AG09319 (cell line): Measurements from ENCODE around the gene UHRF2.

Experiments used
- DNase-seq: peaks from one replicate; pipeline ENCODE4 v3.0.0-alpha.2; 2010; ENCODE audit warnings: low read depth; ENCODE audit errors: extremely low read depth
- TF ChIP-seq, protein P1 (sequence below): IDR thresholded peaks from 2 replicates; pipeline ENCODE4 v1.5.1; 2011; ENCODE audit warnings: low read depth, mild to moderate bottlenecking, inconsistent platforms, low read length, moderate library complexity

The UHRF2 gene

DNA sequence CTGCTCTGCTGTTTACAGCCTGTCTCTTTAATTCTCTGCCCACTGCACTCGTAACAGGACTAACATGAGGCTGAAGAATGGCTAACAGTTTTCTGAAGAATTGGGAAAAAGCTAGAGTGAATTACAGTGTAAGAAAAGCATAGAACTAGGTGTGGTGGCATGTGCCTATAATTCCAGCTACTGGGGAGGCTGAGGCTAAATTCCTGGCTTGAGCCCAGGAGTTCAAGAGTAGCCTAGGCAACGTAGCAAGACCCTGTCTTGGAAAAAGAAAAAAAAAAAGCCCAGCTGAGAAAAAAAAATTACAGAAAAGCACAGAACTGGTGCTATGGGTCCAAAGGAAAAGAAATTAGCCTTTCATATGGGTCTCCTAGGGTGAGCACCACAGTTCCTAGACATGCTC lies 13.9 kb upstream of the UHRF2 start:
- TF ChIP-seq, protein P1, sequence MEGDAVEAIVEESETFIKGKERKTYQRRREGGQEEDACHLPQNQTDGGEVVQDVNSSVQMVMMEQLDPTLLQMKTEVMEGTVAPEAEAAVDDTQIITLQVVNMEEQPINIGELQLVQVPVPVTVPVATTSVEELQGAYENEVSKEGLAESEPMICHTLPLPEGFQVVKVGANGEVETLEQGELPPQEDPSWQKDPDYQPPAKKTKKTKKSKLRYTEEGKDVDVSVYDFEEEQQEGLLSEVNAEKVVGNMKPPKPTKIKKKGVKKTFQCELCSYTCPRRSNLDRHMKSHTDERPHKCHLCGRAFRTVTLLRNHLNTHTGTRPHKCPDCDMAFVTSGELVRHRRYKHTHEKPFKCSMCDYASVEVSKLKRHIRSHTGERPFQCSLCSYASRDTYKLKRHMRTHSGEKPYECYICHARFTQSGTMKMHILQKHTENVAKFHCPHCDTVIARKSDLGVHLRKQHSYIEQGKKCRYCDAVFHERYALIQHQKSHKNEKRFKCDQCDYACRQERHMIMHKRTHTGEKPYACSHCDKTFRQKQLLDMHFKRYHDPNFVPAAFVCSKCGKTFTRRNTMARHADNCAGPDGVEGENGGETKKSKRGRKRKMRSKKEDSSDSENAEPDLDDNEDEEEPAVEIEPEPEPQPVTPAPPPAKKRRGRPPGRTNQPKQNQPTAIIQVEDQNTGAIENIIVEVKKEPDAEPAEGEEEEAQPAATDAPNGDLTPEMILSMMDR, result no peak
- DNase-seq, result no peak

DNA sequence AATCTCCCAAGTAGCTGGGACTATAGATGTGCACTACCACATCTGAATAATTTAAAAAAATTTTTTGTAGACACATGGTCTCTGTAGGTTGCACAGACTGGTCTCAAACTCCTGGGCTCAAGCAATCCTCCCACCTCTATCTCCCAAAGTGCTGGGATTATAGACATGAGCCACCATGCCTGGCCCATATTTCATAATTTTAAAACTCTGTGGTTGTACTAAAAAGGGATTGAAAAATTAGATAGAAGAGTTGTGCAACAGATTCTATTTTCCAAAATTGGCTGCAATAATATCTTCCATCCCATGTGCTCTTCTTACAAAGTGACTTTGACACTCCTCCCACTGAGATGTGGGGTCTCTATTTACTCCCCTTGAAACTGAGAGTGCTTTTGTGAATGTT lies 7.6 kb upstream of the UHRF2 start:
- TF ChIP-seq, protein P1, result no peak

DNA sequence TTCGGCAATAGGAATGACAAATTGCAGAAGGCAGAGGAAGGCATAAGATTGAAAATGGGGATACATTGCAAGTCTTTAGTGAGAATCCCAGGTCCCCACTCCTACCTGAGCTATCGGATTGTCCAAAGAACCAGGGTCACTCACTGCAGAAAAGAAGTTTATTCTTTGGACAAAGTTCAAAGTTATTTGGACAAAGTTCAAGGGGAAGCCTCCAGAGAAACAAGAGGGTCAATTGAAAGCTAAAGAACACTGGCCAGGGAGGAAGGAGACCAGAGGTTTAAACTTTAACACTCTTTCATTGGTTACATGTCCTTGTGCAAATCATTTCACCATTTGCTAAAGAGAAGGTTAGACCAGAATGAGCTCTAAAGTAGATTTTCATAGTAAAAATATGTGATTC lies 5.2 kb upstream of the UHRF2 start:
- no peak for DNase-seq
- TF ChIP-seq, protein P1, result no peak

More for the DNA sequence above, 7.6 kb upstream of the UHRF2 start:
- no peak for DNase-seq

- DNase-seq, result no peak
- TF ChIP-seq, protein P1, result no peak
Observed at GRCh38 chr9:6408320-6408719, 4.7 kb upstream of the UHRF2 start.

DNA sequence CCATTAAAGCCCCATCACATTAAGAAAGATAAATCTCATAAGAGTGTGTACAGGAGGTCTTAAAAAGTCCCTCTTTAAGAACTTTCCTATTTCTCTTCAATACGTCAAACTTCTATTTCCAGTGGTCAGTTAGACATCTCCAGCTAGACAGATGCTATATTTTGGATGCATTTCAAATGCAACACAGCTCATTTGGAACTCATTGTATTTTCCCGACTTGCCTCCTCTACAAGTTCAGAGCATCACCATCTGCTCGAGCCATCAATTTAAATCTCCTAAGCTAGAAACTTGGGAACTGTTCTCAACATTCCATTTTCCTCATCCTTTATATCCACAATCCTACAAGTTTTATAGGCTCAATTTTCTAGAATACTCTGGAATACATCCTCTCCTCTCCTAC lies 3.2 kb upstream of the UHRF2 start:
- TF ChIP-seq, protein P1, result no peak
- DNase-seq, result no peak

GRCh38 chr9:6410633-6411032 lies 2.4 kb upstream of the UHRF2 start:
- DNase-seq, result no peak
- TF ChIP-seq, protein P1, result no peak

DNA sequence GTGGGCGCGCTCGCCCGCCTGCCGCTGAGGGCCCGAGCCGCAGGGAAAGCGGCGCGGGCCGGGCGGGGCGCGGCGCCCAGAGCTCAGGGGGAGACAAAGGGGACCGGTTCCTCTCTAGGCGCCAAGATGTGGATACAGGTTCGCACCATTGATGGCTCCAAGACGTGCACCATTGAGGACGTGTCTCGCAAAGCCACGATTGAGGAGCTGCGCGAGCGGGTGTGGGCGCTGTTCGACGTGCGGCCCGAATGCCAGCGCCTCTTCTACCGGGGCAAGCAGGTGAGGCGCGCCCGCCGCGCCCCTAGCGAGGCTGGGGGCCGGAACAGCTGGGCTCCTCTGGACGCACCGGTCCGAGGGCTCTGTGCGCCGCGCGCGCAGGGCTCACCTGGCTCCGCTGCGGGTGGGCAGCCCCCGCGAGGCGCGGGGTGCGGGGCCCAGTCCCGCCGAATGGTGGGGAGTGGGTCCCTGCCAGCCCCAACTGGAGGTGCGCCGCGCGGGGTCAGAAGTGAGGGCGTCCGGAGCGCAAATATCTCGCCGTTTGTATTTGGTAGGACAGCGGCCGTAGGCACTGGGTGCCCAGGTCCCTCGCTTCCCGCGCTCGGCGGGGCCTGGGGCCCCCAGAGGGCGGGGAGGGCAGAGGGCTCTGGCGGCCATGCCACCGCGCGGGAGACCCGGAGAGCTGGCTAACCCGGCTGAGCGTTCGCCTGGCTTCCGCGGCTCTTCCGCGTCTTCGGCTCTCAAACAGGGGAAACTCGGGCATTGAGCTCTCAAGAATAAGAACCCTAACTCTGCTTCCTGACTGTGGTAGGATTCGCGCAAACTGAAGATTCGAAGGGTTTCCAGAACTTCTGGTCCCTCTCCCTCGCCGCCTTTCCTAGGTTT lies 607 bp downstream of the UHRF2 start:
- DNase-seq, result no peak
- TF ChIP-seq, protein P1, result no peak
